Stimulated activated CD8-positive, alpha-beta memory T cell treated with anti-CD3 and anti-CD28 coated beads, Interleukin-7, amount 100 ng/mL, for 48 hours (primary cell): ENCODE results near the gene HS6ST1.
A peak's percentile ranks its signal among the peaks of the same experiment; 100 is the strongest.
"Not testable (repeated sequence)": the region's sequence is repeated elsewhere in the genome, so short reads cannot be mapped to it uniquely, and the experiment has no call there.

ENCODE experiments used
- DNase-seq, 2 donors: peaks; one replicate each; pipeline ENCODE4 v3.0.0-alpha.2; 2020; ENCODE audit warnings: low read depth in 1 of 2; ENCODE audit errors: extremely low read depth in 1 of 2

HS6ST1 gene

GRCh38 chr2:128322715-128323554, 4.3 kb upstream of the HS6ST1 start:
- DNase-seq: no peak

- peak; percentile 54 to 57 for DNase-seq
Observed at GRCh38 chr2:128321784-128322714, 3.4 kb upstream of the HS6ST1 start.

- DNase-seq: no peak
Observed at GRCh38 chr2:128320906-128321771, 2.5 kb upstream of the HS6ST1 start.

- no peak for DNase-seq
Observed at GRCh38 chr2:128320192-128320905, 1.7 kb upstream of the HS6ST1 start.

- DNase-seq: no peak
Observed at GRCh38 chr2:128319631-128320191, 1.0 kb upstream of the HS6ST1 start.

- DNase-seq: not testable (repeated sequence)
Observed at GRCh38 chr2:128318245-128318644, 423 bp downstream of the HS6ST1 start.

- DNase-seq: not testable (repeated sequence)
Observed at GRCh38 chr2:128317899-128318225, 806 bp downstream of the HS6ST1 start.

GRCh38 chr2:128317181-128317898, 1.3 kb downstream of the HS6ST1 start:
- DNase-seq: peak in 1 of 2 donors; percentile 9

- no peak for DNase-seq
Observed at GRCh38 chr2:128316777-128317180, 1.9 kb downstream of the HS6ST1 start.

GRCh38 chr2:128315829-128316776, 2.6 kb downstream of the HS6ST1 start:
- peak in 1 of 2 donors; percentile 8 for DNase-seq

- no peak for DNase-seq
Observed at GRCh38 chr2:128315122-128315828, 3.4 kb downstream of the HS6ST1 start.

- DNase-seq: no peak
Observed at GRCh38 chr2:128314348-128315121, 4.1 kb downstream of the HS6ST1 start.

- DNase-seq: no peak
Observed at GRCh38 chr2:128313931-128314347, 4.7 kb downstream of the HS6ST1 start.

- DNase-seq: no peak
Observed at GRCh38 chr2:128313091-128313836, 5.4 kb downstream of the HS6ST1 start.

GRCh38 chr2:128312411-128312810, 6.3 kb downstream of the HS6ST1 start:
- no peak for DNase-seq

GRCh38 chr2:128311755-128312341, 6.8 kb downstream of the HS6ST1 start:
- no peak for DNase-seq
